ENCODE results near the gene POU2F2. TPM values are rescaled to one million over a fixed set of nuclear protein-coding genes. Genes with fewer than 3 reads are reported as not detected.

POU2F2 gene
- polyA plus RNA-seq, 2 of the 4 experiments (the other 2 are of a cell fraction): 0.16 to 0.28 TPM

- no peak for ATAC-seq
- Histone ChIP-seq H3K9me3 (no peaks in the 10 kb centered on the region), H3K4me2 (no peak overlapping the region), H3K27ac (no peak overlapping the region), H3K4me1 (no peaks in the 10 kb centered on the region), H3K4me3 (no peak overlapping the region)
- POLR2A ChIA-PET: no interaction called here
- WGBS (ENCODE audit: missing lambda C conversion rate): 84% methylated on average over 13 of the region's 13 CpGs
- no peak for FAIRE-seq
- TF ChIP-seq NR3C1 (IDR thresholded peaks at IDR 0.05) (no peak), FOSL2 (IDR thresholded peaks at IDR 0.05) (no peak), FOSL2 (CRISPR knock-in tag; IDR thresholded peaks at IDR 0.05) (no peak), CHD2 (IDR thresholded peaks at IDR 0.05; ENCODE audit: low read length, partially characterized antibody) (no peak), RAD21 (conservative IDR thresholded peaks at IDR 0.05 in 1 of 2, IDR thresholded peaks at IDR 0.05 in 1 of 2) (no peak), CEBPB (IDR thresholded peaks at IDR 0.05) (no peak), CTCF (IDR thresholded peaks at IDR 0.05) (no peak), POLR2A (IDR thresholded peaks at IDR 0.05; ENCODE audit: low read length) (no peak), JUN (IDR thresholded peaks at IDR 0.05) (no peak), POLR2AphosphoS2 (conservative IDR thresholded peaks at IDR 0.05; ENCODE audit: low read length) (no peak), EHMT2 (IDR thresholded peaks at IDR 0.05; ENCODE audit: low read depth) (no peak), PBX3 (IDR thresholded peaks at IDR 0.05) (no peak), ATOH8 (CRISPR knock-in tag; IDR thresholded peaks at IDR 0.05; ENCODE audit: low read depth) (no peak), JUNB (IDR thresholded peaks at IDR 0.05) (no peak)
- DNase-seq (ENCODE audit: low read depth in 1 of 2, low spot score in 1 of 2): no peak
- CTCF ChIA-PET: interaction anchor here (0.7 to 21.9 kb wide), 3 partner anchors 10 to 100 kb away, joined by 5 to 324 read pairs (median 5); no protein-coding TSS in a partner anchor
Measured at GRCh38 chr19:42059196-42059595, 73.0 kb downstream of the POU2F2 start.

GRCh38 chr19:42057846-42058245 is 74.4 kb downstream of the POU2F2 start:
- Histone ChIP-seq H3K4me2 (no peak overlapping the region), H3K9me3 (no peaks in the 10 kb centered on the region), H3K4me1 (no peaks in the 10 kb centered on the region), H3K4me3 (no peak overlapping the region), H3K27ac (no peak overlapping the region)
- ChIA-PET POLR2A (interaction anchor here (1.4 kb wide), 1 partner anchor 18 kb away, joined by 4 read pairs; the partner anchor contains the start of gene ZNF574), CTCF (interaction anchor here (1.0 to 21.9 kb wide), 7 partner anchors 9 to 75 kb away, joined by 3 to 324 read pairs (median 4); no protein-coding TSS in a partner anchor)
- no peak for FAIRE-seq
- ATAC-seq: no peak
- no peak for TF ChIP-seq RFX5 (IDR thresholded peaks at IDR 0.05)
- no peak for TF ChIP-seq KDM5A (IDR thresholded peaks at IDR 0.05)
- no peak for TF ChIP-seq FOXS1 (CRISPR knock-in tag; IDR thresholded peaks at IDR 0.05)
- no peak for TF ChIP-seq KDM1A (IDR thresholded peaks at IDR 0.05; ENCODE audit: low read depth)
- TF ChIP-seq CEBPB (IDR thresholded peaks at IDR 0.05): no peak
- TF ChIP-seq MAFK (IDR thresholded peaks at IDR 0.05; ENCODE audit: partially characterized antibody): no peak
- no peak for TF ChIP-seq BHLHE40 (IDR thresholded peaks at IDR 0.05; ENCODE audit: low read depth, low read length)
- no peak for TF ChIP-seq POLR2A (IDR thresholded peaks at IDR 0.05; ENCODE audit: low read length)
- no peak for TF ChIP-seq NR3C1 (IDR thresholded peaks at IDR 0.05)
- TF ChIP-seq ZSCAN20 (CRISPR knock-in tag; IDR thresholded peaks at IDR 0.05): no peak
- TF ChIP-seq NFE2L2 (conservative IDR thresholded peaks at IDR 0.05; ENCODE audit: low read length): no peak
- TF ChIP-seq BCL3 (IDR thresholded peaks at IDR 0.05): no peak
- TF ChIP-seq SREBF2 (IDR thresholded peaks at IDR 0.05): no peak
- WGBS (ENCODE audit: missing lambda C conversion rate): 42% methylated on average over 7 of the region's 7 CpGs
- DNase-seq (ENCODE audit: low read depth in 1 of 2, low spot score in 1 of 2): no peak
